Activated CD8-positive, alpha-beta memory T cell treated with anti-CD3 and anti-CD28 coated beads for 1 hour (primary cell): ENCODE data around the gene MAGI2.

ENCODE experiments used
- DNase-seq, 2 donors: peaks; one replicate each; pipeline ENCODE4 v3.0.0-alpha.2; 2020; ENCODE audit warnings: low read depth in 1 of 2; ENCODE audit errors: extremely low read depth in 1 of 2

MAGI2 gene

DNA sequence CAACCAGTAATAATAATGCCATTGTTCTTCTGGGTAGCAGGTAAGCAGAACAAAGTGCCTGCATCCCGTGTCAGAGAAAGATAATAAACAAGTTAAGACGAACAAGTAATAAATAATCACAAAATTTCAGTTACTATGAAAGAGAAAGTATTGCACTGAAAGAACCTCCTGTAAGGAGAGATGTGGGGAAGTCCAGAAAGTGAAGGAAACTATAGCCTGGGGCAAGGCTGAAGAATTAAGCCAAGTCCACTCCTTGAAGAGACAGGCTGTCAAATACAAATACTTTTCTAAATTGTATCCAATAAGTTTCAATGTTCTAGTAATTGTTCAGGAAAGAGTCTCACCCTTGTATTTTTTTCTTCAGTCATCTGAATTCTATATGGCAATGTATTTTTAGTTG is 611.4 kb downstream of the MAGI2 start:
- no peak for DNase-seq

- no peak for DNase-seq
Observed at GRCh38 chr7:78835897-78836296, 617.6 kb downstream of the MAGI2 start.

DNA sequence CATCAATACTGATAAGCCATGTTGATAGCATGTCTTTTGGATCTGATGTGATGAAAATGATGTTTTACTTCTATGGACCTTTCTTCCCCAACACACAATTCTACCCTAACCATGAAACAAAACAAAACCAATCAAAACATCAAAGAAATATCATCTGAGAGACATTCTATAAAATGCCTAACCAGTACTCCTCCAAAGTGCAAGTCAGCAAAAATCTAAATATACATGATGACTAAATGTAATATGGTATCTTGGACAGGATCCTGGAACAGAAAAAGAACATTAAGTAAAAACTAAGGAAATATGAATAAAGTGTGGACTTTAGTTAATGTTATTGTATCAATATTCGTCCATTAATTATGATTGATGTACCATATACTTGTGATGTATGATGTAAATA is 625.1 kb downstream of the MAGI2 start:
- no peak for DNase-seq

DNA sequence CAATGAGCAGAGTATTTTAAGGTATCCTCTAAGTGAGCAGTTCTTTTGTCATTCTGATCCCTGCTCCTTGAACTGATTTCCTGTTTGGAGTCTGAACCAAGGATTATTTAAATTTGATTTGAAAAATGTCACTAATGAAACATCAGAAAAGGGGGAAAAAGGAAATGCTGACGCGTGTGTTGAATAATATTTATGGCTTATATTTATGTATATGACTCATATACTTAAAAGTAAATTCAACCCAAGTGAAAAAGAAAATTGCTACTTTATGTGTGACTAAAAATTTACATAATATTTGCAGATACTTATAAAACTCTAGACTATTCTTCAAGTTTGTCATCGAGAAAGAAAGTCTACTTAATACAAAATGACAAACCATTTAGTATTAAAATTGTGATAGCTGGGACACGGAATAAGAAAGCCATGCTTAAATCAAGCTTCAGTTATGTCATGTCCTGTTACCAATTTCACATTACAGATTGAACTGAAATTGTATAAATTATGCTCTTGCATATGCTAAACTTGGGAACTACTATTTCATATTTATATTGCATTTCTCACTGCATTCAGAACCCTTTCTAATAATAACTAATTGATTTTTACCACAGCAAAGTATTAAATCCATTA is 649.9 kb downstream of the MAGI2 start:
- DNase-seq: no peak

GRCh38 chr7:78794101-78794500 is 659.4 kb downstream of the MAGI2 start:
- no peak for DNase-seq

DNA sequence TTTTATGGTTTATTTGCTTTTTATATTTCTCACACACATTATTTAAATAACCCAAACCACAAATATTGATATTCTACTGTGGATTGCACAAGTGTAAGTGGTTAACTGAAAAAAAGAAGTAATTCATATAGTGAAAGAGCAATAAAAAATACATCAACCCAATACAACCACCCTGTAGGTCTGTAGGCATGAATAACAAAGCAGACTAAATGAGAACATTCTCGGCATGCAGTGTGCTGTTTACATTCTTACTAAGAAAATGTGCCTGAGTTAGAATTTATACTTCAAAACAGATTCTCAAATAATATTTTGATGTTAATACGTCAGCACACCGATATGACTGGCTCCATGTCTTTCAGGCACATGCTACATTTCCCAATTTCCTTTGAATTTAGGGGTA is 660.8 kb downstream of the MAGI2 start:
- no peak for DNase-seq

DNA sequence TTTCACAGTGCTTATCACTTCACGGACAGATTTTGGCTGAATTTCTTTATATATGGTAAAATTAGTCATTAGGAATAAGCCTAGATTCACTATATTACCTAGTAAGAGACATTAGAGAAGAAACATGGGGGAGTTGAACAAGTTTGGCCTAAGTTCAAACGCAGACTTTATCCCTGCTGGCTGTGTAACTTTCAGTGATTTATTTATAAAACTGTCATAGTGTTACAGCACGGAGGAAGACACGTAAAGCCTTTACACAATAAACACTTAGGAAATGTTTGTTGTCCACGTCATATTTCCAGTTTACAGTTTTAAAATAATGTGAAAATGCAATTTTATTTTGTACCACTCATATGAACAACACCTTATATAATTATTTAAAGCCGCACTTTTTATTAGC is 661.5 kb downstream of the MAGI2 start:
- no peak for DNase-seq

DNA sequence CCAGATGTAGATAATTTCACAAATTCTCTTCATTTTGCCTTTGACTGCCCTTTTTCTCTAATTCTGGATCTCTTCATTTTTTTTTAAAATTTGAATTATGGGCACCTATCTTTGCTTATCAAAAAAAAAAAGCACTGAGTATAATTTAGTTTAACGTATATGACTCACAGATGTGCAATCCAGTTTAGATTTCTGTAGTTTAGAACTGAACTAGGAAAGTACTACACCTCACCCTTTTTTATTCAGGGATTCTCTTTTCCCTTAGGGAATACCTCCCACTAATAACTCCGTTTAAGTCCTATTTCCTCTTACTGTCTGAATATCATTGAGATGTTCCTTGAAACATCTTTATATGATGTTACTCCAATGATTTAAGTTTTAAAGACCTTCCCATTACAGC is 665.0 kb downstream of the MAGI2 start:
- DNase-seq: no peak

- no peak for DNase-seq
Observed at GRCh38 chr7:78787854-78788253, 665.6 kb downstream of the MAGI2 start.

- DNase-seq: no peak
Observed at GRCh38 chr7:78786055-78786454, 667.4 kb downstream of the MAGI2 start.

GRCh38 chr7:78783179-78783962 is 670.1 kb downstream of the MAGI2 start:
- DNase-seq: no peak

GRCh38 chr7:78780560-78780959 is 672.9 kb downstream of the MAGI2 start:
- DNase-seq: no peak

GRCh38 chr7:78779788-78780187 is 673.7 kb downstream of the MAGI2 start:
- DNase-seq: no peak

GRCh38 chr7:78777829-78778228 is 675.6 kb downstream of the MAGI2 start:
- DNase-seq: no peak

- DNase-seq: no peak
Observed at GRCh38 chr7:78770422-78771410, 682.8 kb downstream of the MAGI2 start.

DNA sequence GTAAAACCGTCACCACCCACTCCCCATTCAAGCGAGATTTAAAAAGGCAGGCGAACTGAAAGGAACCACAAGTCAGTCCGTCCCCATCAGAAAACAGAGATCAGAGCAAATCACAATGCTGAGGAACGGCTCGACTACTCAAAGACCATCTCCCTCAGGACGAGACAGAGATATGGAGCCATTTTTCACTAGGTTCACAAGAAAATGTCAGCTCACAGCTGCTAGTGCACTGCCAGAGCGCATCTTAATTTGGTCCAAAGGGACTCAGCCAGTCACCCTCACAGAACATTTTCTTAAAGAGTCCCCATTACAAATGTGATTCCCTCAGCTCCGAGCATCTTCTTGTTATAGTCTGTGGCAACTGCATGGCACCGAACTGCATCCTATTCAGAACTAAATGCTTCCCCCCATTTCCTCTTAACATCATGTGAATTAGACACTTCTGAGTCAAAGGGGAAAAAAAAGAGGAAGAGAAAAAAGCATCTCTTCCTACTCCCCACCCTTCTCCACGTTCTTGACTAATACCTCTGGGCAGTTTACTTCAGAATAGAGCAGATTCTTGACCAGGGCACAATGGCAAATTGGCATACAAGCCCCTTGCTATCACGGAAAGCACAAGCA is 683.9 kb downstream of the MAGI2 start:
- no peak for DNase-seq

DNA sequence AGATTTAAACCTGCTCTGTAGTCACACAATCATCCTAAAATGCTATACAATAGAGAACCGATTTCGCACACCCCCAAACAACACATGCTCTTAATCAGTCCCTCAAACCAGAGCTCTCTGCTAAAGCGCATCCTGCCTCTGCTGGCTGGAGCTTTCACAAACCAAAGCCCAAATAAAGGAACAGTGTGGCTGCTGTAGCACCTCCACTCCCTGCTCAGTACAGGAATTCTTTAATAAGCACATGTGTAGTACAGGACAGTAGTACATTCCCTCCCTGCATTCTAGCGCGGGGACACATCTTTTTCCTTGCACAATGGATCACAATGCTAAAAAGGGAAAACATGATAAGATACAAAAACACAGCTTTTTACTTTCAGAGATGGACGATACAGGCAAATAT is 684.6 kb downstream of the MAGI2 start:
- DNase-seq: no peak

- DNase-seq: no peak
Observed at GRCh38 chr7:78765943-78766729, 687.3 kb downstream of the MAGI2 start.

DNA sequence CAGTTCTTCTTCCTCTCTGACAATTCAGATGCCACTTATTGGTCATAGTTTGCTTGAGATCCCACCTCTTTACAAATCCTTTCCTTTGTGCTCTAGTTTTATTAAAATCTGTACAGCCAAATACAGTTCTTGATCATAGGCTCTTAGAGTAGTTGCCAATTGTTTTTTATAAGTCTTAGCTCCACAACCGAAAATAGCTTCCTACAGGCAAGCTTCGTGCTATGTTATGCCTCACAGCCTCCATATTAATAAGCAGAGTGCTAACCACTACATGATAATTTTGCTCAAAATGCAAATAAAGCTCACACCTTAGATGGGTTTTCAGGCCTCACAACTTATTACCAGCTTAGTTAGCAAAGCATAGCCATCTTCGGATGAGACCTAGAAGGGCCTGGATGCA is 688.9 kb downstream of the MAGI2 start:
- no peak for DNase-seq

GRCh38 chr7:78762625-78763024 is 690.8 kb downstream of the MAGI2 start:
- no peak for DNase-seq
